A673 (cell line): Measurements from ENCODE around the gene RAB7B. TPM values are rescaled to one million over a fixed set of nuclear protein-coding genes. Genes with fewer than 3 reads are reported as not detected.

Experiments
- BruUV-seq: library from RNA; stranded (reverse); fragments of 400-500 nt; replicated peaks from 2 replicates; lab custom pipeline; 2021; lab: Mats Ljungman, UMichigan
- CTCF ChIA-PET: fragments of 300-600 bp; sonication (Branson Sonifier 250); formaldehyde crosslinking; loops from one replicate; lab custom pipeline; 2022; ENCODE audit warnings: antibody characterized with exemption; lab: Charles Lee
- POLR2A ChIA-PET: fragments of 300-600 bp; sonication (Branson Sonifier 250); formaldehyde crosslinking; loops from one replicate; lab custom pipeline; 2022; ENCODE audit warnings: antibody characterized with exemption; ENCODE audit not compliant: low non-redundant PET; lab: Charles Lee
- DNase-seq: peaks from one replicate; pipeline ENCODE4 v3.0.0-alpha.2; 2015; ENCODE audit warnings: low spot score
- H3K27ac ChIP-seq: fragments of 200-600 bp; sonication (generic); 2 replicates; pipeline ENCODE4 v1.5.1; 2016; ENCODE audit warnings: mixed run types, low read depth, mild to moderate bottlenecking, mixed read lengths, antibody characterized with exemption, low read length; ENCODE audit not compliant: poor library complexity, severe bottlenecking
- H3K27me3 ChIP-seq: fragments of 200-600 bp; sonication (generic); replicated peaks from 2 replicates; pipeline ENCODE4 v1.6.1; 2017; ENCODE audit warnings: mixed run types, low read depth, mild to moderate bottlenecking, mixed read lengths, antibody characterized with exemption, low read length; ENCODE audit not compliant: insufficient read depth, poor library complexity
- H3K36me3 ChIP-seq: fragments of 200-600 bp; sonication (generic); 2 replicates; pipeline ENCODE4 v1.6.1; 2016; ENCODE audit warnings: mixed run types, mild to moderate bottlenecking, mixed read lengths, antibody characterized with exemption, low read length; ENCODE audit not compliant: insufficient read depth, poor library complexity, severe bottlenecking
- H3K4me1 ChIP-seq: fragments of 200-600 bp; sonication (generic); 2 replicates; pipeline ENCODE4 v1.6.1; 2017; ENCODE audit warnings: mixed run types, mild to moderate bottlenecking, mixed read lengths, antibody characterized with exemption, low read length; ENCODE audit not compliant: insufficient read depth, poor library complexity, severe bottlenecking
- H3K4me3 ChIP-seq: fragments of 200-600 bp; sonication (generic); 2 replicates; pipeline ENCODE4 v1.5.1; 2016; ENCODE audit warnings: low read depth, mixed run types, mild to moderate bottlenecking, mixed read lengths, low read length; ENCODE audit not compliant: poor library complexity, severe bottlenecking
- H3K9me3 ChIP-seq: fragments of 200-600 bp; sonication (generic); 2 replicates; pipeline ENCODE4 v1.6.1; 2016; ENCODE audit warnings: mixed run types, low read depth, mild to moderate bottlenecking, mixed read lengths, antibody characterized with exemption, low read length; ENCODE audit not compliant: poor library complexity, severe bottlenecking
- EZH2 ChIP-seq: fragments of 200-600 bp; sonication (generic); IDR thresholded peaks from 2 replicates; pipeline ENCODE4 v1.6.1; 2017; ENCODE audit warnings: borderline replicate concordance, low read depth, mild to moderate bottlenecking, mixed read lengths, antibody characterized with exemption, low read length; ENCODE audit not compliant: poor library complexity, severe bottlenecking
- intact Hi-C: fragments of 100-400 bp; cut with micrococcal nuclease; formaldehyde crosslinking; loops from one replicate; pipeline ENCODE4 v1.10.0; 2022; ENCODE audit not compliant: unreplicated experiment
- total RNA-seq: library from RNA; stranded (reverse); gene quantifications from 2 replicates; pipeline ENCODE4 v1.2.3, GENCODE V29; 2021
- TF ChIP-seq, protein P1 (sequence below): fragments of 300-800, 200-600 bp; sonication (generic); conservative IDR thresholded peaks from 2 replicates; pipeline ENCODE4 v1.5.1; 2017; ENCODE audit warnings: low read depth, mild to moderate bottlenecking, antibody characterized with exemption, low read length, moderate library complexity, mixed read lengths

The RAB7B gene
- total RNA-seq, 1 experiment from 2014 or later: 0.11 TPM

- ChIA-PET POLR2A (no interaction called here), CTCF (no interaction called here)
- BruUV-seq: no TSS peak
- H3K4me1 ChIP-seq: peaks cover 18% of the 10 kb centered on the region
- no peaks in the 10 kb centered on the region for H3K9me3 ChIP-seq
- no peak for DNase-seq
- TF ChIP-seq, protein P1, sequence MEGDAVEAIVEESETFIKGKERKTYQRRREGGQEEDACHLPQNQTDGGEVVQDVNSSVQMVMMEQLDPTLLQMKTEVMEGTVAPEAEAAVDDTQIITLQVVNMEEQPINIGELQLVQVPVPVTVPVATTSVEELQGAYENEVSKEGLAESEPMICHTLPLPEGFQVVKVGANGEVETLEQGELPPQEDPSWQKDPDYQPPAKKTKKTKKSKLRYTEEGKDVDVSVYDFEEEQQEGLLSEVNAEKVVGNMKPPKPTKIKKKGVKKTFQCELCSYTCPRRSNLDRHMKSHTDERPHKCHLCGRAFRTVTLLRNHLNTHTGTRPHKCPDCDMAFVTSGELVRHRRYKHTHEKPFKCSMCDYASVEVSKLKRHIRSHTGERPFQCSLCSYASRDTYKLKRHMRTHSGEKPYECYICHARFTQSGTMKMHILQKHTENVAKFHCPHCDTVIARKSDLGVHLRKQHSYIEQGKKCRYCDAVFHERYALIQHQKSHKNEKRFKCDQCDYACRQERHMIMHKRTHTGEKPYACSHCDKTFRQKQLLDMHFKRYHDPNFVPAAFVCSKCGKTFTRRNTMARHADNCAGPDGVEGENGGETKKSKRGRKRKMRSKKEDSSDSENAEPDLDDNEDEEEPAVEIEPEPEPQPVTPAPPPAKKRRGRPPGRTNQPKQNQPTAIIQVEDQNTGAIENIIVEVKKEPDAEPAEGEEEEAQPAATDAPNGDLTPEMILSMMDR: no peak
- TF ChIP-seq EZH2: no peak
- H3K27me3 ChIP-seq: no peaks in the 10 kb centered on the region
- H3K27ac ChIP-seq: no peak overlapping the region
- no peak overlapping the region for H3K4me3 ChIP-seq
- H3K36me3 ChIP-seq: no peaks in the 10 kb centered on the region
- intact Hi-C loops: no loop called here
Measured at GRCh38 chr1:206021008-206021625, 17.9 kb upstream of the RAB7B start.

- no peaks in the 10 kb centered on the region for H3K36me3 ChIP-seq
- ChIA-PET POLR2A (no interaction called here), CTCF (no interaction called here)
- H3K27me3 ChIP-seq: no peaks in the 10 kb centered on the region
- no peak for DNase-seq
- no TSS peak for BruUV-seq
- no peaks in the 10 kb centered on the region for H3K9me3 ChIP-seq
- no peak for TF ChIP-seq EZH2
- TF ChIP-seq, protein P1: no peak
- peaks cover 18% of the 10 kb centered on the region for H3K4me1 ChIP-seq
- intact Hi-C loops: no loop called here
- H3K4me3 ChIP-seq: no peak overlapping the region
- H3K27ac ChIP-seq: no peak overlapping the region
Measured at GRCh38 chr1:206020393-206021007, 17.3 kb upstream of the RAB7B start.

GRCh38 chr1:206015071-206015470, 11.9 kb upstream of the RAB7B start:
- intact Hi-C loops: no loop called here
- DNase-seq: no peak
- Histone ChIP-seq H3K4me3 (no peak overlapping the region), H3K4me1 (no peaks in the 10 kb centered on the region), H3K27ac (no peak overlapping the region), H3K9me3 (no peaks in the 10 kb centered on the region), H3K36me3 (no peaks in the 10 kb centered on the region), H3K27me3 (no peaks in the 10 kb centered on the region)
- no peak for TF ChIP-seq EZH2
- TF ChIP-seq, protein P1: no peak
- CTCF ChIA-PET: interaction anchor here (1.1 kb wide), 1 partner anchor 37 kb away, joined by 3 read pairs; no protein-coding TSS in a partner anchor
- BruUV-seq: no TSS peak
- POLR2A ChIA-PET: no interaction called here
